A549 (cell line): ENCODE data around the gene TMEM140. TPM values are rescaled to one million over a fixed set of nuclear protein-coding genes. Genes with fewer than 3 reads are reported as not detected.
"Not testable (repeated sequence)": the region's sequence is repeated elsewhere in the genome, so short reads cannot be mapped to it uniquely, and the experiment has no call there.

ENCODE experiments used
- ATAC-seq, 2 experiments: fragments of 200-7000 bp in 1 of 2; fragments of >200 bp in 1 of 2; cut with Nextera tagmentation in 1 of 2; cut with Tn5 transposase in 1 of 2; 3 replicates each; pipeline versions ENCODE4 v1.8.0 to v1.9.1; 2018 to 2020; ENCODE audit warnings: mild to moderate bottlenecking in 1 of 2, moderate library complexity in 1 of 2
- CTCF ChIA-PET: fragments of 300-600 bp; sonication (Branson Sonifier 250); formaldehyde crosslinking; extraction: SDS; loops from one replicate; lab custom pipeline; 2021; ENCODE audit warnings: antibody characterized with exemption, inconsistent platforms; lab: Yijun Ruan, JAX
- POLR2A ChIA-PET: fragments of 350-600 bp; formaldehyde crosslinking; extraction: SDS; loops from one replicate; lab custom pipeline; 2021; ENCODE audit warnings: antibody characterized with exemption, inconsistent platforms; lab: Yijun Ruan, JAX
- DNase-seq, 2 experiments: peaks; one replicate each; pipeline versions ENCODE4 v3.0.0 to v3.0.0-alpha.2; 2011 to 2016; ENCODE audit warnings: low read depth in 1 of 2, low spot score in 1 of 2
- FAIRE-seq: peaks from 2 replicates; lab custom pipeline; 2011; peaks lifted over from hg19 to GRCh38; lab: Jason Lieb, UNC
- H3K27ac ChIP-seq, 2 experiments: fragments of >200 bp; sonication (Bioruptor Twin); formaldehyde crosslinking; 3 replicates each; pipeline ENCODE4 v1.5.1; 2016 to 2017
- H3K4me1 ChIP-seq: fragments of >200 bp; sonication (Bioruptor Twin); formaldehyde crosslinking; 3 replicates; pipeline ENCODE4 v1.6.1; 2016
- H3K4me2 ChIP-seq: fragments of >200 bp; sonication (Bioruptor Twin); formaldehyde crosslinking; 3 replicates; pipeline ENCODE4 v1.6.1; 2016
- H3K4me3 ChIP-seq: fragments of >200 bp; sonication (Bioruptor Twin); formaldehyde crosslinking; 3 replicates; pipeline ENCODE4 v1.5.1; 2016
- H3K9me3 ChIP-seq: fragments of >200 bp; sonication (Bioruptor Twin); formaldehyde crosslinking; 3 replicates; pipeline ENCODE4 v1.6.1; 2016
- CBX8 ChIP-seq: fragments of 200-600 bp; sonication (generic); IDR thresholded peaks from 2 replicates; pipeline ENCODE4 v1.6.1; 2016
- CEBPB ChIP-seq, 2 experiments: fragments of >200 bp in 1 of 2; sonication (Bioruptor Twin) in 1 of 2; formaldehyde crosslinking in 1 of 2; IDR thresholded peaks; 2 replicates each; pipeline ENCODE4 v1.6.1; 2012 to 2016
- CHD2 ChIP-seq: fragments of 150-350 bp; IDR thresholded peaks from 2 replicates; pipeline ENCODE4 v1.6.1; 2014; ENCODE audit warnings: low read length; ENCODE audit not compliant: partially characterized antibody
- E2F6 ChIP-seq: IDR thresholded peaks from 2 replicates; pipeline ENCODE4 v1.6.1; 2012; ENCODE audit warnings: low read depth, borderline replicate concordance
- EHF ChIP-seq: fragments of 250-450 bp; sonication (Bioruptor Pico); IDR thresholded peaks from 2 replicates; pipeline ENCODE4 v1.5.0; 2020; ENCODE audit warnings: mild to moderate bottlenecking
- ESRRA ChIP-seq: fragments of 150-350 bp; IDR thresholded peaks from 2 replicates; pipeline ENCODE4 v1.6.1; 2014; ENCODE audit warnings: mild to moderate bottlenecking, low read length, borderline replicate concordance
- FOSB ChIP-seq: fragments of 250-450 bp; sonication (Bioruptor Pico); IDR thresholded peaks from 2 replicates; pipeline ENCODE4 v1.5.0; 2020; ENCODE audit warnings: mild to moderate bottlenecking, moderate library complexity
- FOSL2 ChIP-seq, 2 experiments: fragments of 450-650 bp in 1 of 2; fragments of >200 bp in 1 of 2; sonication (Bioruptor Twin) in 1 of 2; formaldehyde crosslinking; IDR thresholded peaks; 2 replicates each; pipeline versions ENCODE4 v1.5.0 to v1.6.1; 2016 to 2020; ENCODE audit warnings: mild to moderate bottlenecking in 1 of 2, moderate library complexity in 1 of 2
- GATA3 ChIP-seq: IDR thresholded peaks from 2 replicates; pipeline ENCODE4 v1.6.1; 2012; ENCODE audit warnings: borderline replicate concordance
- HDAC2 ChIP-seq: fragments of 200-600 bp; sonication (generic); IDR thresholded peaks from 2 replicates; pipeline ENCODE4 v1.6.1; 2016
- HES2 ChIP-seq: fragments of >200 bp; sonication (Bioruptor Twin); formaldehyde crosslinking; IDR thresholded peaks from 2 replicates; pipeline ENCODE4 v1.6.1; 2016
- HMGXB4 ChIP-seq: fragments of 250-450 bp; sonication (Bioruptor Pico); IDR thresholded peaks from 2 replicates; pipeline ENCODE4 v1.5.0; 2021; ENCODE audit warnings: mild to moderate bottlenecking, moderate library complexity, borderline replicate concordance
- HOXB13 ChIP-seq: fragments of 250-450 bp; sonication (Bioruptor Pico); IDR thresholded peaks from 2 replicates; pipeline ENCODE4 v1.5.0; 2020; ENCODE audit warnings: low read depth, mild to moderate bottlenecking, moderate library complexity
- KDM1A ChIP-seq: fragments of 200-600 bp; sonication (generic); IDR thresholded peaks from 2 replicates; pipeline ENCODE4 v1.6.1; 2016; ENCODE audit warnings: low read depth, mild to moderate bottlenecking
- MAZ ChIP-seq: fragments of 150-350 bp; IDR thresholded peaks from 2 replicates; pipeline ENCODE4 v1.6.1; 2014; ENCODE audit warnings: antibody characterized with exemption, low read depth, low read length, borderline replicate concordance
- PBX3 ChIP-seq: IDR thresholded peaks from 2 replicates; pipeline ENCODE4 v1.6.1; 2012
- RAD21 ChIP-seq, 2 experiments: fragments of >200 bp in 1 of 2; sonication (Bioruptor Twin) in 1 of 2; formaldehyde crosslinking in 1 of 2; IDR thresholded peaks in 1 of 2; conservative IDR thresholded peaks in 1 of 2; 2 replicates in 1 of 2; 3 replicates in 1 of 2; pipeline ENCODE4 v1.6.1; 2012 to 2018; ENCODE audit warnings: inconsistent platforms in 1 of 2
- RFX5 ChIP-seq: fragments of 450-650 bp; IDR thresholded peaks from 2 replicates; pipeline ENCODE4 v1.7.1; 2014; ENCODE audit warnings: antibody characterized with exemption, mild to moderate bottlenecking, moderate library complexity
- RNF2 ChIP-seq: fragments of 200-600 bp; sonication (generic); IDR thresholded peaks from 2 replicates; pipeline ENCODE4 v1.6.1; 2016; ENCODE audit warnings: low read depth, mild to moderate bottlenecking, antibody characterized with exemption, moderate library complexity, borderline replicate concordance
- TFCP2L1 ChIP-seq: fragments of 250-450 bp; sonication (Bioruptor Pico); IDR thresholded peaks from 2 replicates; pipeline ENCODE4 v1.5.0; 2021; ENCODE audit warnings: mild to moderate bottlenecking
- TP53 ChIP-seq: fragments of 250-450 bp; sonication (Bioruptor Pico); IDR thresholded peaks from 2 replicates; pipeline ENCODE4 v1.5.0; 2021; ENCODE audit warnings: mild to moderate bottlenecking, moderate library complexity
- USF2 ChIP-seq: fragments of 450-650 bp; IDR thresholded peaks from 2 replicates; pipeline ENCODE4 v1.6.1; 2014; ENCODE audit warnings: antibody characterized with exemption
- ZNF302 ChIP-seq: fragments of 250-450 bp; sonication (Bioruptor Pico); IDR thresholded peaks from 2 replicates; pipeline ENCODE4 v1.9.0; 2021; ENCODE audit warnings: inconsistent platforms, mild to moderate bottlenecking, moderate library complexity
- ZSCAN20 ChIP-seq: fragments of 250-450 bp; sonication (Bioruptor Pico); IDR thresholded peaks from 2 replicates; pipeline ENCODE4 v1.8.0; 2022; ENCODE audit warnings: mild to moderate bottlenecking, moderate library complexity
- WGBS: methylation state at CpG from one replicate; pipeline ENCODE4 v1.1.6; 2017; ENCODE audit errors: missing lambda C conversion rate; 5-methylcytosine and 5-hydroxymethylcytosine counted together
- polyA plus RNA-seq, 4 experiments: library from polyadenylated mRNA; depleted of rRNA in 3 of 4; stranded (reverse); fragments of >200 nt; fragmentation: RNase III in 1 of 4; extraction: RNeasy Plus Mini Kit Qiagen cat#74134 plus additional on column Dnase treatment in 1 of 4; gene quantifications; 2 replicates in 3 of 4; 3 replicates in 1 of 4; pipeline ENCODE4 v1.2.3, GENCODE V29; 2011 to 2017

TMEM140 gene
- polyA plus RNA-seq, 2 of the 4 experiments (the other 2 are of a cell fraction), result 0.72 to 0.87 TPM

GRCh38 chr7:135121868-135122267, 26.0 kb upstream of the TMEM140 start:
- Histone ChIP-seq H3K9me3 (peaks cover 3% of the 10 kb centered on the region; the same call in 1 of the 3 replicates), H3K27ac (no peak overlapping the region), H3K4me2 (no peak overlapping the region), H3K4me3 (no peak overlapping the region), H3K4me1 (no peaks in the 10 kb centered on the region)
- TF ChIP-seq EHF (CRISPR knock-in tag) (no peak), HDAC2 (no peak), USF2 (no peak), MAZ (no peak), ZSCAN20 (no peak), TP53 (CRISPR knock-in tag) (no peak), PBX3 (no peak), RAD21 (conservative IDR thresholded peaks at IDR 0.05 in 1 of 2, IDR thresholded peaks at IDR 0.05 in 1 of 2) (no peak), FOSL2 (IDR thresholded peaks at IDR 0.05) (no peak), FOSL2 (CRISPR knock-in tag; IDR thresholded peaks at IDR 0.05) (no peak), HMGXB4 (no peak)
- DNase-seq (no peak), ATAC-seq (no peak), FAIRE-seq (no peak)
- POLR2A ChIA-PET, result no interaction called here
- WGBS, result 69% methylated on average over 6 of the region's 6 CpGs
- CTCF ChIA-PET, result no interaction called here

- POLR2A ChIA-PET, H3K4me3 ChIP-seq, H3K4me2 ChIP-seq, H3K9me3 ChIP-seq, FAIRE-seq, H3K4me1 ChIP-seq, DNase-seq, H3K27ac ChIP-seq, ATAC-seq: not testable (repeated sequence)
- CTCF ChIA-PET, result interaction anchor here (0.6 kb wide), 1 partner anchor 22 kb away, joined by 3 read pairs; no protein-coding TSS in a partner anchor
- 26% methylated on average over 3 of the region's 3 CpGs for WGBS
Measured at GRCh38 chr7:135124631-135125030, 23.2 kb upstream of the TMEM140 start.

GRCh38 chr7:135128931-135129330, 18.9 kb upstream of the TMEM140 start:
- ChIA-PET POLR2A (no interaction called here), CTCF (interaction anchor here (0.7 kb wide), 1 partner anchor 14 kb away, joined by 3 read pairs; no protein-coding TSS in a partner anchor)
- Histone ChIP-seq H3K4me2 (no peak overlapping the region), H3K9me3 (peaks cover 10% of the 10 kb centered on the region; the same call in 1 of the 3 replicates), H3K27ac (no peak overlapping the region), H3K4me1 (no peaks in the 10 kb centered on the region), H3K4me3 (no peak overlapping the region)
- TF ChIP-seq ZNF302, result no peak
- TF ChIP-seq TP53 (CRISPR knock-in tag), result no peak
- no peak for TF ChIP-seq CEBPB (IDR thresholded peaks at IDR 0.05)
- TF ChIP-seq TFCP2L1 (CRISPR knock-in tag), result no peak
- no peak for TF ChIP-seq FOSB (CRISPR knock-in tag)
- TF ChIP-seq HOXB13 (CRISPR knock-in tag), result no peak
- TF ChIP-seq HES2, result no peak
- TF ChIP-seq GATA3, result no peak
- no peak for TF ChIP-seq KDM1A
- TF ChIP-seq E2F6, result no peak
- no peak for TF ChIP-seq HDAC2
- TF ChIP-seq EHF (CRISPR knock-in tag), result no peak
- TF ChIP-seq CBX8, result no peak
- no peak for TF ChIP-seq RNF2
- TF ChIP-seq ESRRA, result no peak
- TF ChIP-seq CHD2, result no peak
- no peak for TF ChIP-seq RFX5
- WGBS, result 50% methylated on average over 1 of the region's 1 CpG
- FAIRE-seq (no peak), ATAC-seq (peak; percentile 58 to 62; a peak in 3 of 6 replicates), DNase-seq (no peak)
